CD4-positive, alpha-beta T cell (primary cell): Measurements from ENCODE around the gene NDRG3. TPM values are rescaled to one million over a fixed set of nuclear protein-coding genes. Genes with fewer than 3 reads are reported as not detected.
"Not testable (repeated sequence)": the region's sequence is repeated elsewhere in the genome, so short reads cannot be mapped to it uniquely, and the experiment has no call there.

Experiments used
- ATAC-seq: fragments of 200-7000 bp; cut with Tn5 transposase; one replicate; pipeline ENCODE4 v1.10.0; 2022; ENCODE audit warnings: mild to moderate bottlenecking; ENCODE audit not compliant: poor library complexity
- CTCF ChIA-PET: fragments of 350-600 bp; sonication (Branson Sonifier 250); formaldehyde crosslinking; loops from one replicate; lab custom pipeline; 2021; ENCODE audit warnings: antibody characterized with exemption, inconsistent platforms; lab: Charles Lee
- POLR2A ChIA-PET: fragments of 350-600 bp; sonication (Branson Sonifier 250); formaldehyde crosslinking; loops from one replicate; lab custom pipeline; 2021; ENCODE audit warnings: antibody characterized with exemption, inconsistent platforms; lab: Charles Lee
- DNase-seq, 14 experiments: peaks; one replicate each; pipeline ENCODE4 v3.0.0-alpha.2; 2013 to 2020; ENCODE audit warnings: mixed read lengths in 2 of 14
- H3K27ac ChIP-seq, 2 donors: one replicate each; pipeline versions ENCODE4 v1.5.1 to v1.7.0; 2013; ENCODE audit warnings: low read length in 2 of 2, low read depth in 1 of 2, mild to moderate bottlenecking in 1 of 2
- H3K27me3 ChIP-seq, 2 experiments: 1 replicate in 1 of 2; 2 replicates in 1 of 2; pipeline versions ENCODE4 v1.6.1 to v1.7.0; 2013; ENCODE audit warnings: low read length in 2 of 2, control low read depth in 1 of 2, mild to moderate bottlenecking in 1 of 2, moderate library complexity in 1 of 2; ENCODE audit not compliant: insufficient read depth in 2 of 2, control insufficient read depth in 1 of 2
- H3K36me3 ChIP-seq: one replicate; pipeline ENCODE4 v1.6.1; 2013; ENCODE audit warnings: low read length, control low read depth; ENCODE audit not compliant: insufficient read depth
- H3K4me1 ChIP-seq: one replicate; pipeline ENCODE4 v1.6.1; 2013; ENCODE audit warnings: low read length, control low read depth; ENCODE audit not compliant: insufficient read depth
- H3K4me3 ChIP-seq: one replicate; pipeline ENCODE4 v1.5.1; 2013; ENCODE audit warnings: mild to moderate bottlenecking, low read length, moderate library complexity
- H3K9me3 ChIP-seq, 2 experiments: 1 replicate in 1 of 2; 2 replicates in 1 of 2; pipeline versions ENCODE4 v1.6.1 to v1.7.0; 2013; ENCODE audit warnings: low read length in 2 of 2, mild to moderate bottlenecking in 2 of 2, control low read depth in 1 of 2, moderate library complexity in 1 of 2; ENCODE audit not compliant: control insufficient read depth in 1 of 2, insufficient read depth in 1 of 2
- H3K27ac Mint-ChIP-seq: one replicate; pipeline ENCODE4 v1.8.0; 2020; ENCODE audit warnings: mixed read lengths
- H3K27me3 Mint-ChIP-seq: one replicate; pipeline ENCODE4 v1.8.0; 2021; ENCODE audit warnings: mixed read lengths
- H3K36me3 Mint-ChIP-seq: one replicate; pipeline ENCODE4 v1.8.0; 2021; ENCODE audit warnings: low read depth, mixed read lengths
- H3K4me1 Mint-ChIP-seq: one replicate; pipeline ENCODE4 v1.8.0; 2021; ENCODE audit warnings: low read depth, mixed read lengths
- H3K4me3 Mint-ChIP-seq: one replicate; pipeline ENCODE4 v1.8.0; 2020; ENCODE audit warnings: mild to moderate bottlenecking, mixed read lengths
- H3K9me3 Mint-ChIP-seq: one replicate; pipeline ENCODE4 v1.8.0; 2020; ENCODE audit warnings: mixed read lengths
- CTCF ChIP-seq: fragments of 200-600 bp; IDR thresholded peaks from one replicate; pipeline ENCODE4 v1.8.0; 2022; ENCODE audit warnings: antibody characterized with exemption, mild to moderate bottlenecking
- intact Hi-C, 2 experiments: fragments of 100-400 bp; cut with DNase I in 1 of 2; cut with micrococcal nuclease in 1 of 2; formaldehyde crosslinking; loops; one replicate each; pipeline versions ENCODE4 v1.15.1 to v1.9.0; 2023 to 2025; cut with DNase I, micrococcal nuclease
- total RNA-seq, 174 experiments: library from RNA in 2 of 174; stranded (reverse) in 2 of 174; gene quantifications; one replicate each; pipeline ENCODE4 v1.2.3 and lab custom pipeline; 2021 to 2026

The NDRG3 gene
- total RNA-seq, 2 experiments from 2014 or later: 17.3 to 17.5 TPM

DNA sequence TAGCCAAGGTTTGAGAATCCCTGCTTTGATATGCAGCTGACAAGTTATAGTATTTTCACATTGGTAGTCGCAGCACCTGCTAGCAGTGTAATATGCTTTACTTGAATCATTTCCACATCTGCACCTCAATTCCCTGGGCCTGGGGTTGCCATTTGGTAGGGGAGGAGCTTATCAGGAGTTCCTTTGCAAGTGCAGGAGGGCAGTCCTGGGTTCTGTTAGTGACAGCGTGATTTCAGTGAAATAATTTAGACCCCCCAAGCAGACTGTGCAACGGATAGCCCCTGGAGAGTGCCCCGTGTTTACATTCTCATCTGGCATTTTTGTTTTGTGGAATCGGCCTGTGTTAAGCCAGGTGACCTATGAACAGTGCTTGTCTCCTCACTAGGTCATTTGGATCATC lies 134.3 kb downstream of the NDRG3 start:
- H3K27ac ChIP-seq: no peak overlapping the region
- H3K4me3 ChIP-seq: no peak overlapping the region
- H3K4me1 ChIP-seq: peaks cover 28% of the 10 kb centered on the region
- peaks cover 23% of the 10 kb centered on the region for H3K4me1 Mint-ChIP-seq
- intact Hi-C loops: loop anchor here (1.0 to 5.0 kb wide), 6 partner anchors 33 to 251 kb away; a partner anchor contains a TSS
- peaks cover 77% of the 10 kb centered on the region for H3K36me3 ChIP-seq
- H3K27ac Mint-ChIP-seq: peak overlapping the region; percentile 38
- no peaks in the 10 kb centered on the region for H3K9me3 ChIP-seq
- ATAC-seq (no peak), DNase-seq (no peak)
- ChIA-PET POLR2A (interaction anchor here (1.0 to 2.4 kb wide), 3 partner anchors 16 to 38 kb away, joined by 3 to 20 read pairs (median 4); partner anchors contain the start of genes SLA2 and TGIF2), CTCF (interaction anchor here (1.3 to 1.6 kb wide), 2 partner anchors 34 to 38 kb away, joined by 4 read pairs; partner anchors contain the start of genes SLA2 and TGIF2)
- peak overlapping the region; percentile 7 for H3K4me3 Mint-ChIP-seq
- H3K27me3 ChIP-seq: no peaks in the 10 kb centered on the region
- TF ChIP-seq CTCF: no peak
- peaks cover 89% of the 10 kb centered on the region for H3K36me3 Mint-ChIP-seq
- H3K27me3 Mint-ChIP-seq: no peaks in the 10 kb centered on the region
- H3K9me3 Mint-ChIP-seq: no peaks in the 10 kb centered on the region

GRCh38 chr20:36608388-36608728 lies 137.5 kb downstream of the NDRG3 start:
- H3K27me3 Mint-ChIP-seq, H3K9me3 Mint-ChIP-seq, DNase-seq, ATAC-seq, H3K27ac ChIP-seq, CTCF ChIA-PET, H3K4me3 ChIP-seq, POLR2A ChIA-PET, H3K27me3 ChIP-seq, H3K9me3 ChIP-seq, H3K27ac Mint-ChIP-seq: not testable (repeated sequence)
- intact Hi-C loops: loop anchor here (5.0 kb wide), 2 partner anchors 146 to 164 kb away; partner anchors contain the start of gene DSN1 (in 2 of the 2)
- H3K36me3 Mint-ChIP-seq: peaks cover 79% of the 10 kb centered on the region
- peak overlapping the region; percentile 98 for H3K4me3 Mint-ChIP-seq
- peaks cover 37% of the 10 kb centered on the region for H3K4me1 Mint-ChIP-seq
- peaks cover 45% of the 10 kb centered on the region for H3K4me1 ChIP-seq
- peaks cover 50% of the 10 kb centered on the region for H3K36me3 ChIP-seq

GRCh38 chr20:36607586-36608387 lies 138.1 kb downstream of the NDRG3 start:
- H3K36me3 Mint-ChIP-seq: peaks cover 73% of the 10 kb centered on the region
- Histone ChIP-seq H3K27me3 (no peaks in the 10 kb centered on the region), H3K27ac (peak overlapping the region in 1 of 2 donors; percentile 87), H3K4me3 (no peak overlapping the region), H3K36me3 (peaks cover 45% of the 10 kb centered on the region), H3K9me3 (no peaks in the 10 kb centered on the region), H3K4me1 (peaks cover 42% of the 10 kb centered on the region)
- H3K27me3 Mint-ChIP-seq: no peaks in the 10 kb centered on the region
- peak overlapping the region; percentile 98 for H3K4me3 Mint-ChIP-seq
- ATAC-seq (no peak), DNase-seq (no peak)
- CTCF ChIA-PET: interaction anchor here (0.6 kb wide), 1 partner anchor 1398 kb away, joined by 3 read pairs; no protein-coding TSS in a partner anchor
- TF ChIP-seq CTCF: no peak
- peaks cover 35% of the 10 kb centered on the region for H3K4me1 Mint-ChIP-seq
- intact Hi-C loops: loop anchor here (2.0 to 5.0 kb wide), 3 partner anchors 139 to 165 kb away; partner anchors contain the start of genes DSN1 (in 2 of the 2) and NDRG3 (in 1 of the 2)
- H3K9me3 Mint-ChIP-seq: no peaks in the 10 kb centered on the region
- POLR2A ChIA-PET: interaction anchor here (1.2 to 4.4 kb wide), 3 partner anchors 12 to 35 kb away, joined by 4 to 121 read pairs (median 83); partner anchors contain the start of gene TGIF2
- H3K27ac Mint-ChIP-seq: peak overlapping the region; percentile 97
